ENCODE results near the gene SMC5. TPM values are rescaled to one million over a fixed set of nuclear protein-coding genes. Genes with fewer than 3 reads are reported as not detected.
"Not testable (repeated sequence)": the region's sequence is repeated elsewhere in the genome, so short reads cannot be mapped to it uniquely, and the experiment has no call there.

The SMC5 gene
- total and polyA plus RNA-seq, 2 of the 13 experiments (the other 11 are each of a cell fraction or from before 2014, with no cell fraction given): 7.2 to 26.7 TPM

DNA sequence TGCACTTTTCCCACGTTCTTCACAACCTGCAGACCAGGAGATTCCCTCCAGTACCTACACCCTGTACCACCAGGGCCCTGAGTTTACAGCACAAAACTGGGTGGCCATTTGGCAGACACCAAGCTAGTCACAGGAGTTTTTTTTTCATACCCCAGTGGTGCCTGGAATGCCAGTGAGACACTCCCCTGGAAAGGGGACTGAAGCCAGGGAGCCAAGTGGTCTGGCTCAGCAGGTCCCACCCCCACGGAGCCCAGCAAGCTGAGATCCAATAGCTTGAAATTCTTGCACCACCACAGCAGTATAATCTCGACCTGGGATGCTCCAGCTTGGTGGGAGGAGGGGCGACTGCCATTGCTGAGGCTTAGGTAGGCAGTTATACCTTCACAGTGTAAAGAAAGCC lies 26.3 kb upstream of the SMC5 start (continued):
- TF ChIP-seq ZNF225 (CRISPR knock-in tag; IDR thresholded peaks at IDR 0.05) (no peak), KLF11 (CRISPR knock-in tag; IDR thresholded peaks at IDR 0.05) (no peak), ADNP (CRISPR knock-in tag; IDR thresholded peaks at IDR 0.05) (no peak), ZC3H13 (CRISPR knock-in tag; IDR thresholded peaks at IDR 0.05) (no peak), PRPF4 (IDR thresholded peaks at IDR 0.05; ENCODE audit: low read depth, low read length, poor library complexity, severe bottlenecking) (no peak)

DNA sequence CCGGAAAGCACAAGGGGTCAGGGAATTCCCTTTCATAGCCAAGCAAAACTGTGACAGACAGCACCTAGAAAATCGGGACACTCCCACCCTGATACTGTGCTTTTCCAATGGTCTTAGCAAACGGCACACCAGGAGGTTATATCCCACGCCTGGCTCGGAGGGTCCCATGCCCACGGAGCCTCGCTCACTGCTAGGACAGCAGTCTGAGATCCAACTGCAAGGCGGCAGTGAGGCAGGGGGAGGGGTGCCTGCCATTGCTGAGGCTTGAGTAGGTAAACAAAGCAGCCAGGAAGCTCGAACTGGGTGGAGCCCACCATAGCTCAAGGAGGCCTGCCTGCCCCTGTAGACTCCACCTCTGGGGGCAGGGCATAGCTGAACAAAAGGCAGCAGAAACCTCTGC lies 24.6 kb upstream of the SMC5 start:
- BruUV-seq (replicated peaks); DNase-seq (ENCODE audit: low spot score); H3K36me3 ChIP-seq (replicated peaks in 1 of 2; ENCODE audit: control insufficient read depth in 1 of 2, insufficient read depth in 2 of 2, low read length in 2 of 2); POLR2A ChIA-PET; H4K20me1 ChIP-seq (ENCODE audit: insufficient read depth, low read length); H2AFZ ChIP-seq (ENCODE audit: low read length); H3K79me2 ChIP-seq (ENCODE audit: insufficient read depth, low read length); H3K27me3 ChIP-seq (ENCODE audit: control insufficient read depth in 1 of 2, insufficient read depth in 2 of 2, low read length in 2 of 2); ATAC-seq; H3K4me1 ChIP-seq (ENCODE audit: insufficient read depth, low read length); H3K9me3 ChIP-seq (ENCODE audit: low read length); CTCF ChIA-PET (ENCODE audit: low intra/inter-chr PET ratio, low total read pairs); FAIRE-seq; H3K9ac ChIP-seq (ENCODE audit: insufficient read depth, low read depth, low read length); H3K4me2 ChIP-seq (ENCODE audit: low read depth, low read length); H3K27ac ChIP-seq (ENCODE audit: extremely low read length, insufficient read depth, low read length); intact Hi-C loops (cut with micrococcal nuclease; ENCODE audit: unreplicated experiment); H3K4me3 ChIP-seq (replicated peaks in 1 of 3; ENCODE audit: insufficient read depth in 1 of 3, low read depth in 2 of 3, low read length in 3 of 3); TF ChIP-seq FOXA1 (IDR thresholded peaks at IDR 0.05): not testable (repeated sequence)
- 100% methylated on average over 1 of the region's 9 CpGs for whole genome bisulfite sequencing (ENCODE audit: low lambda C conversion rate)
- in situ Hi-C loops (cut with HindIII; ENCODE audit: extremely low pct_ligation_motif_present, low pct_unique_long_range_greater_than_20kb): loop anchor here (10.0 kb wide), 1 partner anchor 259 kb away; no protein-coding TSS in a partner anchor
- TF ChIP-seq FOXA1 (CRISPR knock-in tag; IDR thresholded peaks at IDR 0.05): peak; percentile 20; the same call in 1 of the 2 replicates
- TF ChIP-seq, protein P1, sequence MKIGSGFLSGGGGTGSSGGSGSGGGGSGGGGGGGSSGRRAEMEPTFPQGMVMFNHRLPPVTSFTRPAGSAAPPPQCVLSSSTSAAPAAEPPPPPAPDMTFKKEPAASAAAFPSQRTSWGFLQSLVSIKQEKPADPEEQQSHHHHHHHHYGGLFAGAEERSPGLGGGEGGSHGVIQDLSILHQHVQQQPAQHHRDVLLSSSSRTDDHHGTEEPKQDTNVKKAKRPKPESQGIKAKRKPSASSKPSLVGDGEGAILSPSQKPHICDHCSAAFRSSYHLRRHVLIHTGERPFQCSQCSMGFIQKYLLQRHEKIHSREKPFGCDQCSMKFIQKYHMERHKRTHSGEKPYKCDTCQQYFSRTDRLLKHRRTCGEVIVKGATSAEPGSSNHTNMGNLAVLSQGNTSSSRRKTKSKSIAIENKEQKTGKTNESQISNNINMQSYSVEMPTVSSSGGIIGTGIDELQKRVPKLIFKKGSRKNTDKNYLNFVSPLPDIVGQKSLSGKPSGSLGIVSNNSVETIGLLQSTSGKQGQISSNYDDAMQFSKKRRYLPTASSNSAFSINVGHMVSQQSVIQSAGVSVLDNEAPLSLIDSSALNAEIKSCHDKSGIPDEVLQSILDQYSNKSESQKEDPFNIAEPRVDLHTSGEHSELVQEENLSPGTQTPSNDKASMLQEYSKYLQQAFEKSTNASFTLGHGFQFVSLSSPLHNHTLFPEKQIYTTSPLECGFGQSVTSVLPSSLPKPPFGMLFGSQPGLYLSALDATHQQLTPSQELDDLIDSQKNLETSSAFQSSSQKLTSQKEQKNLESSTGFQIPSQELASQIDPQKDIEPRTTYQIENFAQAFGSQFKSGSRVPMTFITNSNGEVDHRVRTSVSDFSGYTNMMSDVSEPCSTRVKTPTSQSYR (CRISPR knock-in tag; IDR thresholded peaks at IDR 0.05; ENCODE audit: borderline replicate concordance): 0 out of 2 replicates have a peak, but pooled peaks have one; percentile 19

DNA sequence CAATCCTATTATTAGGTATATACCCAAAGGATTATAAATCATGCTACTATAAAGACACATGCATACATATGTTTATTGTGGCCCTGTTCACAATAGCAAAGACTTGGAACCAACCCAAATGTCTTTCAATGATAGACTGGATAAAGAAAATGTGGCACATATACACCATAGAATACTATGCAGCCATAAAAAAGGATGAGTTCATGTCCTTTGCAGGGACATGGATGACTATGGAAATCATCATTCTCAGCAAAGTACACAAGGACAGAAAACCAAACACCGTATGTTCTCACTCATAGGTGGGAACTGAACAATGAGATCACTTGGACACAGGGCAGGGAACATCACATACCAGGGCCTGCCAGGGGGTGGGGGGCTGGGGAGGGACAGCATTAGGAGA lies 12.8 kb upstream of the SMC5 start:
- CTCF ChIA-PET (ENCODE audit: low intra/inter-chr PET ratio, low total read pairs); BruUV-seq (replicated peaks); FAIRE-seq; H3K36me3 ChIP-seq (replicated peaks in 1 of 2; ENCODE audit: control insufficient read depth in 1 of 2, insufficient read depth in 2 of 2, low read length in 2 of 2); H3K9me3 ChIP-seq (ENCODE audit: low read length); H3K79me2 ChIP-seq (ENCODE audit: insufficient read depth, low read length); H3K27me3 ChIP-seq (ENCODE audit: control insufficient read depth in 1 of 2, insufficient read depth in 2 of 2, low read length in 2 of 2); H3K4me3 ChIP-seq (replicated peaks in 1 of 3; ENCODE audit: insufficient read depth in 1 of 3, low read depth in 2 of 3, low read length in 3 of 3); POLR2A ChIA-PET; DNase-seq (ENCODE audit: low spot score); H3K4me2 ChIP-seq (ENCODE audit: low read depth, low read length); H4K20me1 ChIP-seq (ENCODE audit: insufficient read depth, low read length); H3K9ac ChIP-seq (ENCODE audit: insufficient read depth, low read depth, low read length); H2AFZ ChIP-seq (ENCODE audit: low read length); intact Hi-C loops (cut with micrococcal nuclease; ENCODE audit: unreplicated experiment); in situ Hi-C loops (cut with HindIII; ENCODE audit: extremely low pct_ligation_motif_present, low pct_unique_long_range_greater_than_20kb); ATAC-seq; H3K27ac ChIP-seq (ENCODE audit: extremely low read length, insufficient read depth, low read length): not testable (repeated sequence)
- 93% methylated on average over 1 of the region's 1 CpG for WGBS (ENCODE audit: low lambda C conversion rate)
- peaks cover 10% of the 10 kb centered on the region; the same call in 1 of the 2 replicates for H3K4me1 ChIP-seq (ENCODE audit: insufficient read depth, low read length)

All from HepG2 (cell line).